ENCODE measurements around the gene UBXN10. TPM values are rescaled to one million over a fixed set of nuclear protein-coding genes. Genes with fewer than 3 reads are reported as not detected.

UBXN10 gene
- total RNA-seq, 3 donors from 2014 or later (not counting 1 experiment from before 2014, with no cell fraction given), result 2.5 to 3.6 (median 3.5) TPM

- intact Hi-C loops (cut with micrococcal nuclease), result no loop called here
- no peak overlapping the region for H3K4me3 ChIP-seq (ENCODE audit: low read length)
- H3K4me1 Mint-ChIP-seq, result peaks cover 0 to 8% of the 10 kb centered on the region in 2 donors
- H3K27me3 ChIP-seq (ENCODE audit: control insufficient read depth, insufficient read depth, low read length), result no peaks in the 10 kb centered on the region
- no peak overlapping the region for H3K4me3 Mint-ChIP-seq
- peaks cover 15% of the 10 kb centered on the region for H3K4me1 ChIP-seq (ENCODE audit: control insufficient read depth, insufficient read depth, low read length)
- H3K27me3 Mint-ChIP-seq (ENCODE audit: low read depth in 2 of 2), result no peaks in the 10 kb centered on the region
- no peaks in the 10 kb centered on the region for H3K9me3 Mint-ChIP-seq
- H3K27ac ChIP-seq (ENCODE audit: low read length), result no peak overlapping the region
- H3K9me3 ChIP-seq (ENCODE audit: control insufficient read depth, insufficient read depth, low read length), result no peaks in the 10 kb centered on the region
- no peaks in the 10 kb centered on the region for H3K36me3 ChIP-seq (ENCODE audit: control insufficient read depth, insufficient read depth, low read length)
- no peaks in the 10 kb centered on the region for H3K36me3 Mint-ChIP-seq
- DNase-seq (no peak), ATAC-seq (no peak)
- 83% methylated on average over 13 of the region's 13 CpGs for WGBS (ENCODE audit: insufficient coverage)
- no peak for TF ChIP-seq CTCF (IDR thresholded peaks at IDR 0.05)
- H3K27ac Mint-ChIP-seq, result no peak overlapping the region
Measured at GRCh38 chr1:20147846-20148570, 37.9 kb upstream of the UBXN10 start.

GRCh38 chr1:20148571-20149500, 37.1 kb upstream of the UBXN10 start:
- H3K9me3 Mint-ChIP-seq, result no peaks in the 10 kb centered on the region
- Histone ChIP-seq H3K4me1 (ENCODE audit: control insufficient read depth, insufficient read depth, low read length) (peaks cover 20% of the 10 kb centered on the region), H3K27ac (ENCODE audit: low read length) (no peak overlapping the region), H3K9me3 (ENCODE audit: control insufficient read depth, insufficient read depth, low read length) (no peaks in the 10 kb centered on the region), H3K4me3 (ENCODE audit: low read length) (no peak overlapping the region), H3K36me3 (ENCODE audit: control insufficient read depth, insufficient read depth, low read length) (no peaks in the 10 kb centered on the region), H3K27me3 (ENCODE audit: control insufficient read depth, insufficient read depth, low read length) (no peaks in the 10 kb centered on the region)
- intact Hi-C loops (cut with micrococcal nuclease), result no loop called here
- no peak overlapping the region for H3K27ac Mint-ChIP-seq
- H3K36me3 Mint-ChIP-seq, result no peaks in the 10 kb centered on the region
- TF ChIP-seq CTCF (IDR thresholded peaks at IDR 0.05), result no peak
- no peaks in the 10 kb centered on the region for H3K27me3 Mint-ChIP-seq (ENCODE audit: low read depth in 2 of 2)
- ATAC-seq (no peak), DNase-seq (no peak)
- peaks cover 0 to 9% of the 10 kb centered on the region in 2 donors for H3K4me1 Mint-ChIP-seq
- no peak overlapping the region for H3K4me3 Mint-ChIP-seq
- 92% methylated on average over 13 of the region's 13 CpGs for WGBS (ENCODE audit: insufficient coverage)

- ATAC-seq (no peak), DNase-seq (no peak)
- WGBS (ENCODE audit: insufficient coverage), result 87% methylated on average over 27 of the region's 27 CpGs
- no peak overlapping the region for H3K27ac ChIP-seq (ENCODE audit: low read length)
- no peaks in the 10 kb centered on the region for H3K9me3 ChIP-seq (ENCODE audit: control insufficient read depth, insufficient read depth, low read length)
- H3K36me3 ChIP-seq (ENCODE audit: control insufficient read depth, insufficient read depth, low read length), result no peaks in the 10 kb centered on the region
- TF ChIP-seq CTCF (IDR thresholded peaks at IDR 0.05), result no peak
- no peaks in the 10 kb centered on the region for H3K27me3 ChIP-seq (ENCODE audit: control insufficient read depth, insufficient read depth, low read length)
- H3K4me1 Mint-ChIP-seq, result peaks cover 6 to 18% of the 10 kb centered on the region in 2 donors
- no peaks in the 10 kb centered on the region for H3K9me3 Mint-ChIP-seq
- H3K27me3 Mint-ChIP-seq (ENCODE audit: low read depth in 2 of 2), result no peaks in the 10 kb centered on the region
- H3K4me1 ChIP-seq (ENCODE audit: control insufficient read depth, insufficient read depth, low read length), result peaks cover 29% of the 10 kb centered on the region
- no peak overlapping the region for H3K4me3 ChIP-seq (ENCODE audit: low read length)
- no peaks in the 10 kb centered on the region for H3K36me3 Mint-ChIP-seq
- H3K27ac Mint-ChIP-seq, result no peak overlapping the region
- intact Hi-C loops (cut with micrococcal nuclease), result no loop called here
- H3K4me3 Mint-ChIP-seq, result no peak overlapping the region
Measured at GRCh38 chr1:20149601-20150325, 36.1 kb upstream of the UBXN10 start.
